ENCODE measurements around the gene GPRC5D. TPM values are rescaled to one million over a fixed set of nuclear protein-coding genes. Genes with fewer than 3 reads are reported as not detected.

GPRC5D gene
- total RNA-seq, 1 donor from 2014 or later = not detected

GRCh38 chr12:12891080-12891880 is 60.7 kb downstream of the GPRC5D start, which contains the start of gene GPRC5A:
GPRC5A (plus strand) TSS chr12:12891562; CDS start chr12:12908250, 16,688 bp downstream.
- H3K4me1 Mint-ChIP-seq = peaks cover 13% of the 10 kb centered on the region
- H3K27ac Mint-ChIP-seq (ENCODE audit: unreplicated experiment) = no peak within 1 kb of the TSS

More at GRCh38 chr12:12891080-12891880, 60.7 kb downstream of the GPRC5D start, which contains the start of gene GPRC5A:
- DNase-seq (ENCODE audit: low read depth, low spot score) = peak; percentile 16
- no peaks in the 10 kb centered on the region for H3K9me3 Mint-ChIP-seq
- H3K27me3 Mint-ChIP-seq (ENCODE audit: low read depth) = peaks cover 87% of the 10 kb centered on the region
- peak within 1 kb of the TSS; percentile 82 for H3K4me3 Mint-ChIP-seq
- no peaks in the 10 kb centered on the region for H3K36me3 Mint-ChIP-seq (ENCODE audit: low read depth)
- TF ChIP-seq CTCF (conservative IDR thresholded peaks at IDR 0.05) = no peak

Other genes starting within 250 kb of the GPRC5D start
- gene CDKN1B, start 234.8 kb downstream of the GPRC5D start, total RNA-seq = 47.9 and 52.5 TPM in 2 replicates
- gene APOLD1, start 166.5 kb downstream of the GPRC5D start, total RNA-seq = 4.8 and 6.0 TPM in 2 replicates
- 69.3 and 70.9 TPM in 2 replicates for gene DDX47, start 138.8 kb downstream of the GPRC5D start, total RNA-seq
- gene GPRC5A, start 60.6 kb downstream of the GPRC5D start, total RNA-seq = 0.11 TPM in 1 of 2 replicates, not detected in the other
- gene HEBP1, start 48.1 kb upstream of the GPRC5D start, total RNA-seq = 23.6 and 27.7 TPM in 2 replicates
- gene FAM234B, start 92.2 kb upstream of the GPRC5D start, total RNA-seq = 16.0 and 16.3 TPM in 2 replicates
- not detected in 2 replicates for gene GSG1, start 151.5 kb upstream of the GPRC5D start, total RNA-seq
- 0.30 and 0.68 TPM in 2 replicates for gene EMP1, start 244.6 kb upstream of the GPRC5D start, total RNA-seq